SK-N-SH (cell line): ENCODE results near the gene MLC1. TPM values are rescaled to one million over a fixed set of nuclear protein-coding genes. Genes with fewer than 3 reads are reported as not detected.

Source experiments
- CTCF ChIA-PET: fragments of 300-600, 350-600 bp; formaldehyde crosslinking; extraction: SDS; loops from one replicate; lab custom pipeline; 2021; lab: Yijun Ruan, JAX
- POLR2A ChIA-PET: fragments of 350-600 bp; sonication (Branson Sonifier 250); formaldehyde crosslinking; extraction: SDS; loops from one replicate; lab custom pipeline; 2020; ENCODE audit warnings: antibody characterized with exemption, inconsistent platforms; lab: Yijun Ruan, JAX
- DNase-seq: peaks from one replicate; pipeline ENCODE4 v3.0.0; 2012
- H2AFZ ChIP-seq: fragments of 200-600 bp; sonication (generic); 2 replicates; pipeline ENCODE4 v1.8.1; 2016; ENCODE audit warnings: antibody characterized with exemption, mild to moderate bottlenecking, low read depth
- H3F3A ChIP-seq: fragments of 200-600 bp; sonication (generic); replicated peaks from 2 replicates; pipeline ENCODE3; 2016; ENCODE audit warnings: antibody characterized with exemption, mild to moderate bottlenecking; ENCODE audit not compliant: insufficient read depth
- H3K27ac ChIP-seq, 2 experiments: fragments of 200-500 bp in 1 of 2; fragments of 200-600 bp in 1 of 2; sonication (Bioruptor generic) in 1 of 2; sonication (generic), shearing (Covaris generic) in 1 of 2; 2 replicates each; pipeline versions ENCODE4 v1.5.1 to v1.6.1; 2014 to 2016; ENCODE audit warnings: low read depth in 2 of 2, inconsistent platforms in 1 of 2, low read length in 1 of 2, mild to moderate bottlenecking in 1 of 2, mixed read lengths in 1 of 2
- H3K27me3 ChIP-seq: fragments of 200-600 bp; sonication (generic), shearing (Covaris generic); 2 replicates; pipeline ENCODE4 v1.6.1; 2016; ENCODE audit warnings: mixed run types; ENCODE audit not compliant: insufficient read depth
- H3K36me3 ChIP-seq, 2 experiments: fragments of 200-500 bp in 1 of 2; fragments of 200-600 bp in 1 of 2; sonication (Bioruptor generic) in 1 of 2; sonication (generic) in 1 of 2; replicated peaks in 1 of 2; 2 replicates each; pipeline versions ENCODE3 to v1.5.1; 2014 to 2016; ENCODE audit warnings: low read length in 1 of 2, mild to moderate bottlenecking in 1 of 2; ENCODE audit not compliant: insufficient read depth in 2 of 2, control insufficient read depth in 1 of 2
- H3K4me1 ChIP-seq, 2 experiments: fragments of 200-500 bp in 1 of 2; fragments of 200-600 bp in 1 of 2; sonication (Bioruptor generic) in 1 of 2; sonication (generic), shearing (Covaris generic) in 1 of 2; 2 replicates each; pipeline versions ENCODE4 v1.5.1 to v1.6.1; 2014 to 2016; ENCODE audit warnings: low read depth in 1 of 2, low read length in 1 of 2, mixed run types in 1 of 2; ENCODE audit not compliant: insufficient read depth in 2 of 2, control insufficient read depth in 1 of 2
- H3K4me2 ChIP-seq: fragments of 200-600 bp; sonication (generic), shearing (Covaris generic); 2 replicates; pipeline ENCODE4 v1.6.1; 2017; ENCODE audit warnings: mixed run types
- H3K4me3 ChIP-seq, 2 experiments: fragments of 200-500 bp in 1 of 2; fragments of 200-600 bp in 1 of 2; sonication (Bioruptor generic) in 1 of 2; sonication (generic), shearing (Covaris generic) in 1 of 2; 2 replicates each; pipeline versions ENCODE4 v1.5.1 to v1.8.1; 2014 to 2016; ENCODE audit warnings: low read depth in 2 of 2, inconsistent platforms in 1 of 2, low read length in 1 of 2, mild to moderate bottlenecking in 1 of 2, mixed read lengths in 1 of 2, moderate library complexity in 1 of 2
- H3K79me2 ChIP-seq: fragments of 200-600 bp; sonication (generic); 2 replicates; pipeline ENCODE4 v1.8.1; 2017; ENCODE audit warnings: mild to moderate bottlenecking; ENCODE audit not compliant: insufficient read depth
- H3K9ac ChIP-seq: fragments of 200-600 bp; sonication (generic); 2 replicates; pipeline ENCODE4 v1.6.1; 2017; ENCODE audit warnings: mixed run types
- H3K9me2 ChIP-seq: fragments of 200-600 bp; sonication (generic); 2 replicates; pipeline ENCODE4 v1.6.1; 2017; ENCODE audit warnings: mixed run types
- H3K9me3 ChIP-seq: fragments of 200-600 bp; sonication (generic); 2 replicates; pipeline ENCODE4 v1.6.1; 2017; ENCODE audit warnings: mixed run types, mild to moderate bottlenecking, moderate library complexity
- H4K20me1 ChIP-seq: fragments of 200-600 bp; sonication (generic); 2 replicates; pipeline ENCODE4 v1.6.1; 2017; ENCODE audit warnings: mild to moderate bottlenecking, mixed run types; ENCODE audit not compliant: insufficient read depth
- CHD2 ChIP-seq: fragments of 150-350 bp; IDR thresholded peaks from 2 replicates; pipeline ENCODE4 v1.6.1; 2018; ENCODE audit warnings: low read length; ENCODE audit not compliant: partially characterized antibody
- EZH2phosphoT487 ChIP-seq: fragments of 200-600 bp; sonication (generic); IDR thresholded peaks from 2 replicates; pipeline ENCODE4 v1.6.1; 2017; ENCODE audit warnings: low read depth, mixed run types, mild to moderate bottlenecking, antibody characterized with exemption, moderate library complexity, borderline replicate concordance
- FOXJ3 ChIP-seq: sonication (generic); formaldehyde crosslinking; IDR thresholded peaks from 2 replicates; pipeline ENCODE4 v1.5.1; 2020; ENCODE audit warnings: mild to moderate bottlenecking, missing genetic modification reagents
- GABPA ChIP-seq: IDR thresholded peaks from 2 replicates; pipeline ENCODE4 v1.4.0; 2012; ENCODE audit warnings: low read depth, mild to moderate bottlenecking
- JUND ChIP-seq: IDR thresholded peaks from 2 replicates; pipeline ENCODE4 v1.4.0; 2012
- MEF2A ChIP-seq: IDR thresholded peaks from 2 replicates; pipeline ENCODE4 v1.4.0; 2012; ENCODE audit warnings: low read depth, borderline replicate concordance
- MXI1 ChIP-seq: IDR thresholded peaks from 2 replicates; pipeline ENCODE4 v1.6.1; 2012; ENCODE audit warnings: mild to moderate bottlenecking, low read depth, low read length, improper control_type of control experiment
- NRF1 ChIP-seq: IDR thresholded peaks from 2 replicates; pipeline ENCODE4 v1.6.1; 2012; ENCODE audit warnings: low read depth, mild to moderate bottlenecking, low read length
- POLR2AphosphoS5 ChIP-seq: IDR thresholded peaks from 2 replicates; pipeline ENCODE4 v1.6.1; 2012; ENCODE audit warnings: low read depth, low read length
- RCOR1 ChIP-seq: fragments of 150-350 bp; IDR thresholded peaks from 2 replicates; pipeline ENCODE4 v1.6.1; 2017; ENCODE audit warnings: antibody characterized with exemption, low read length
- RFX5 ChIP-seq: IDR thresholded peaks from 2 replicates; pipeline ENCODE4 v1.6.1; 2012; ENCODE audit warnings: mild to moderate bottlenecking, improper control_type of control experiment, low read length
- SIN3A ChIP-seq: IDR thresholded peaks from 2 replicates; pipeline ENCODE4 v1.6.1; 2012; ENCODE audit warnings: low read depth, mild to moderate bottlenecking, low read length, moderate library complexity, borderline replicate concordance
- TAF1 ChIP-seq: IDR thresholded peaks from 2 replicates; pipeline ENCODE4 v1.6.1; 2012; ENCODE audit warnings: low read depth, mild to moderate bottlenecking, low read length, moderate library complexity, borderline replicate concordance
- TCF12 ChIP-seq: IDR thresholded peaks from 2 replicates; pipeline ENCODE4 v1.4.0; 2012
- YY1 ChIP-seq: IDR thresholded peaks from 2 replicates; pipeline ENCODE4 v1.4.0; 2012; ENCODE audit warnings: low read depth, mild to moderate bottlenecking
- WGBS: methylation state at CpG from one replicate; pipeline ENCODE4 v1.1.6; 2017; ENCODE audit warnings: low lambda C conversion rate; 5-methylcytosine and 5-hydroxymethylcytosine counted together
- polyA plus RNA-seq, 3 experiments: library from polyadenylated mRNA; depleted of rRNA; stranded (reverse); fragments of >200 nt; gene quantifications; 2 replicates each; pipeline ENCODE4 v1.2.3, GENCODE V29; 2012
- TF ChIP-seq, protein P1 (sequence below): fragments of 150-350 bp; IDR thresholded peaks from 2 replicates; pipeline ENCODE4 v1.6.1; 2016; ENCODE audit warnings: mild to moderate bottlenecking, low read depth, low read length
- TF ChIP-seq, protein P2 (sequence below): IDR thresholded peaks from 2 replicates; pipeline ENCODE4 v1.4.0; 2012; ENCODE audit warnings: low read depth
- TF ChIP-seq, protein P3 (sequence below): IDR thresholded peaks from 2 replicates; pipeline ENCODE4 v1.6.1; 2012; ENCODE audit warnings: mild to moderate bottlenecking, low read depth, low read length, moderate library complexity
- TF ChIP-seq, protein P4 (sequence below): IDR thresholded peaks from 2 replicates; pipeline ENCODE4; 2012

Gene MLC1
- polyA plus RNA-seq, 1 of the 3 experiments (the other 2 are of a cell fraction), result not detected

DNA sequence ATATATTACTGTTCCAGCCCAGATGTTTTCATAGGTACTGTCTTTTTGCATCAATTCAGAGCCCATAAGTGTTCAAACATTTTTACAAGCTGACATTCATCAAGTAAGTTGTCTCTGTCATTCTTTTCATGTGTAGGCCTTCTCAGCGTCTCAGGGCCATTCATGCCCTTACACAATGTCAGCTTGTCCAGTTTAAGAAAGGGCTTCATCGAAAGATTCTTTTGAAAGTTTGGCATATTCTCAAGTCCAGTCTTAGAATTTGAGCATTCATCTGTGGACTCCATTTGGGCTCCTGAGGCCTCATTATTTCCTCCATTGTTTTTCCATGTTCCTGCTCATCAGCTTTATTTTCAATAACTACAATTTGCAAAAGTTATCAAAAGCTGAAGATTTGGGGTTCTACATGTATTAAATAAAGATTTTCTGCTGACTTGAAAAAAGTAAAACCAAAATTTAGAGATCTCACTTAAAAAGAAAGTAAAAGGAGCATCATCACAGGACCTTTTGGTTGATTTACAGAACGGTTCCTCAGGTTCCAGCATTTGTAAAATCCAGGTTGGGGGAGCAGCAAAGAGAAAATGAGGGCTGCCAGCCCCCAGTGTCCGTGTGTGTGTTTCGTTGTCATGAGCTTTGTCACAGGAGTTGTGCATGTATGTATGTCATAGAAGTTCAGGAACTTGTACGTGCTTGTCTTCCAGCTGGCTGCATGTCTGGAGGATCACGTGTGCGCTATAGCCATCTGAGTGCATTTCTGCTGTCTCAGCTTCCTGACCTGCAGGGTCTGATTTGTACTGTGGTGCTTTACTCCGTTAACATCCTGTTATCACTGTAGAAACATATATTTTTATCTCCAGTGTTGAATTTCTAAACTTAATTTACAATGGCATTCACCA lies 20.2 kb upstream of the MLC1 start:
- CTCF ChIA-PET, result interaction anchor here (0.9 kb wide), 2 partner anchors 18 to 37 kb away, joined by 3 to 4 read pairs; no protein-coding TSS in a partner anchor

DNA sequence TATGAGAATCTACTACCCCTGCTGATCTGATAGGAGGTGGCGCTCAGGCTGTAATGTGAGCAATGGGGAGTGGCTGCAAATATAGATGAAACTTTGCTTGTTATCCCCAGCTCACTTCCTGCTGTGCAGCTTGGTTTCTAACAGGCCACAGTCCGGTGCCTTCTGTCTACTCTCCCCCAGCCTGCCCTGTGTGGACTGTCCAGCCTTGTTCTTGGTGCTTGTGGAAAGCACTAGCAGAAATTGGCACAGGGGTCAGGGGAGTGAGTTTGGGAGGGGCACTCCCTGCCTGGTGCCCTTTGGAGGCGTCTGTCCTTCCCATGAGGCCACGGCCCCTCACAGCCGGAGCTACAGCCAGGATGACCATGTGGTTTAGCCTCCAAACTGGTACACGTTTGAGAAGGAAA lies 18.9 kb upstream of the MLC1 start:
- H3K36me3 ChIP-seq, result no peaks in the 10 kb centered on the region
- H3K4me3 ChIP-seq, result no peak overlapping the region
- no peaks in the 10 kb centered on the region for H3K9me3 ChIP-seq
- ChIA-PET POLR2A (no interaction called here), CTCF (no interaction called here)
- no peaks in the 10 kb centered on the region for H3K4me1 ChIP-seq
- WGBS, result 79% methylated on average over 6 of the region's 6 CpGs
- no peaks in the 10 kb centered on the region for H4K20me1 ChIP-seq
- H2AFZ ChIP-seq, result 0 out of 2 replicates have a peak overlapping the region, but pooled peaks have one; percentile 72
- H3K27me3 ChIP-seq, result no peaks in the 10 kb centered on the region
- no peaks in the 10 kb centered on the region for H3K79me2 ChIP-seq
- DNase-seq, result no peak
- no peak for TF ChIP-seq JUND
- no peak for TF ChIP-seq NRF1
- no peak for TF ChIP-seq YY1
- TF ChIP-seq, protein P1, sequence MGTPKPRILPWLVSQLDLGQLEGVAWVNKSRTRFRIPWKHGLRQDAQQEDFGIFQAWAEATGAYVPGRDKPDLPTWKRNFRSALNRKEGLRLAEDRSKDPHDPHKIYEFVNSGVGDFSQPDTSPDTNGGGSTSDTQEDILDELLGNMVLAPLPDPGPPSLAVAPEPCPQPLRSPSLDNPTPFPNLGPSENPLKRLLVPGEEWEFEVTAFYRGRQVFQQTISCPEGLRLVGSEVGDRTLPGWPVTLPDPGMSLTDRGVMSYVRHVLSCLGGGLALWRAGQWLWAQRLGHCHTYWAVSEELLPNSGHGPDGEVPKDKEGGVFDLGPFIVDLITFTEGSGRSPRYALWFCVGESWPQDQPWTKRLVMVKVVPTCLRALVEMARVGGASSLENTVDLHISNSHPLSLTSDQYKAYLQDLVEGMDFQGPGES, result no peak
- no peak for TF ChIP-seq POLR2AphosphoS5
- TF ChIP-seq RCOR1, result no peak
- TF ChIP-seq TCF12, result no peak
- no peak for TF ChIP-seq EZH2phosphoT487
- TF ChIP-seq CHD2, result no peak
- TF ChIP-seq SIN3A, result no peak
- TF ChIP-seq, protein P2, sequence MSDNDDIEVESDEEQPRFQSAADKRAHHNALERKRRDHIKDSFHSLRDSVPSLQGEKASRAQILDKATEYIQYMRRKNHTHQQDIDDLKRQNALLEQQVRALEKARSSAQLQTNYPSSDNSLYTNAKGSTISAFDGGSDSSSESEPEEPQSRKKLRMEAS, result no peak
- TF ChIP-seq GABPA, result no peak
- no peak for TF ChIP-seq MEF2A
- no peak overlapping the region for H3K27ac ChIP-seq
- H3K9ac ChIP-seq, result no peak overlapping the region
- H3K9me2 ChIP-seq, result no peaks in the 10 kb centered on the region
- H3K4me2 ChIP-seq, result no peak overlapping the region
- no peaks in the 10 kb centered on the region for H3F3A ChIP-seq

More for the DNA sequence above, 20.2 kb upstream of the MLC1 start:
- TF ChIP-seq MXI1 (no peak), FOXJ3 (CRISPR knock-in tag) (no peak), RFX5 (no peak), TAF1 (no peak)
- TF ChIP-seq, protein P3, sequence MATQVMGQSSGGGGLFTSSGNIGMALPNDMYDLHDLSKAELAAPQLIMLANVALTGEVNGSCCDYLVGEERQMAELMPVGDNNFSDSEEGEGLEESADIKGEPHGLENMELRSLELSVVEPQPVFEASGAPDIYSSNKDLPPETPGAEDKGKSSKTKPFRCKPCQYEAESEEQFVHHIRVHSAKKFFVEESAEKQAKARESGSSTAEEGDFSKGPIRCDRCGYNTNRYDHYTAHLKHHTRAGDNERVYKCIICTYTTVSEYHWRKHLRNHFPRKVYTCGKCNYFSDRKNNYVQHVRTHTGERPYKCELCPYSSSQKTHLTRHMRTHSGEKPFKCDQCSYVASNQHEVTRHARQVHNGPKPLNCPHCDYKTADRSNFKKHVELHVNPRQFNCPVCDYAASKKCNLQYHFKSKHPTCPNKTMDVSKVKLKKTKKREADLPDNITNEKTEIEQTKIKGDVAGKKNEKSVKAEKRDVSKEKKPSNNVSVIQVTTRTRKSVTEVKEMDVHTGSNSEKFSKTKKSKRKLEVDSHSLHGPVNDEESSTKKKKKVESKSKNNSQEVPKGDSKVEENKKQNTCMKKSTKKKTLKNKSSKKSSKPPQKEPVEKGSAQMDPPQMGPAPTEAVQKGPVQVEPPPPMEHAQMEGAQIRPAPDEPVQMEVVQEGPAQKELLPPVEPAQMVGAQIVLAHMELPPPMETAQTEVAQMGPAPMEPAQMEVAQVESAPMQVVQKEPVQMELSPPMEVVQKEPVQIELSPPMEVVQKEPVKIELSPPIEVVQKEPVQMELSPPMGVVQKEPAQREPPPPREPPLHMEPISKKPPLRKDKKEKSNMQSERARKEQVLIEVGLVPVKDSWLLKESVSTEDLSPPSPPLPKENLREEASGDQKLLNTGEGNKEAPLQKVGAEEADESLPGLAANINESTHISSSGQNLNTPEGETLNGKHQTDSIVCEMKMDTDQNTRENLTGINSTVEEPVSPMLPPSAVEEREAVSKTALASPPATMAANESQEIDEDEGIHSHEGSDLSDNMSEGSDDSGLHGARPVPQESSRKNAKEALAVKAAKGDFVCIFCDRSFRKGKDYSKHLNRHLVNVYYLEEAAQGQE, result no peak
- TF ChIP-seq, protein P2, result no peak
- TF ChIP-seq, protein P4, sequence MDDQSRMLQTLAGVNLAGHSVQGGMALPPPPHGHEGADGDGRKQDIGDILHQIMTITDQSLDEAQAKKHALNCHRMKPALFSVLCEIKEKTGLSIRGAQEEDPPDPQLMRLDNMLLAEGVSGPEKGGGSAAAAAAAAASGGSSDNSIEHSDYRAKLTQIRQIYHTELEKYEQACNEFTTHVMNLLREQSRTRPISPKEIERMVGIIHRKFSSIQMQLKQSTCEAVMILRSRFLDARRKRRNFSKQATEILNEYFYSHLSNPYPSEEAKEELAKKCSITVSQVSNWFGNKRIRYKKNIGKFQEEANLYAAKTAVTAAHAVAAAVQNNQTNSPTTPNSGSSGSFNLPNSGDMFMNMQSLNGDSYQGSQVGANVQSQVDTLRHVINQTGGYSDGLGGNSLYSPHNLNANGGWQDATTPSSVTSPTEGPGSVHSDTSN, result no peak
- TF ChIP-seq, all 33 proteins: peak for 0
- Histone ChIP-seq H3K4me3 (no peak overlapping the region), H3K4me2 (no peak overlapping the region), H3K4me1 (no peaks in the 10 kb centered on the region), H3K9me3 (no peaks in the 10 kb centered on the region), H3F3A (no peaks in the 10 kb centered on the region), H3K27ac (no peak overlapping the region), H3K9me2 (no peaks in the 10 kb centered on the region), H3K27me3 (no peaks in the 10 kb centered on the region), H4K20me1 (no peaks in the 10 kb centered on the region), H2AFZ (no peak overlapping the region; the same call in 1 of the 2 replicates), H3K36me3 (no peaks in the 10 kb centered on the region), H3K79me2 (no peaks in the 10 kb centered on the region), H3K9ac (no peak overlapping the region)
- DNase-seq, result no peak
- WGBS, result 87% methylated on average over 9 of the region's 9 CpGs
- POLR2A ChIA-PET, result no interaction called here
